Muscle layer of colon (tissue), 2 donors: Measurements from ENCODE around the gene C3orf18.

Source experiments
- H3K27ac ChIP-seq: one replicate; pipeline ENCODE4 v1.7.0; 2013; ENCODE audit warnings: low read depth, mild to moderate bottlenecking, low read length, moderate library complexity
- H3K27me3 ChIP-seq, 2 donors: one replicate each; pipeline ENCODE4 v1.7.0; 2013; ENCODE audit warnings: low read length in 2 of 2, mild to moderate bottlenecking in 2 of 2; ENCODE audit not compliant: insufficient read depth in 2 of 2, control insufficient read depth in 1 of 2
- H3K36me3 ChIP-seq: one replicate; pipeline ENCODE4 v1.7.0; 2013; ENCODE audit warnings: mild to moderate bottlenecking, low read length; ENCODE audit not compliant: insufficient read depth
- H3K4me1 ChIP-seq: one replicate; pipeline ENCODE4 v1.7.0; 2013; ENCODE audit warnings: mild to moderate bottlenecking, low read length; ENCODE audit not compliant: insufficient read depth
- H3K4me3 ChIP-seq, 2 donors: one replicate each; pipeline ENCODE4 v1.7.0; 2013; ENCODE audit warnings: low read length in 2 of 2, low read depth in 1 of 2, mild to moderate bottlenecking in 1 of 2, moderate library complexity in 1 of 2
- H3K9ac ChIP-seq: one replicate; pipeline ENCODE4 v1.7.0; 2013; ENCODE audit warnings: low read length
- H3K9me3 ChIP-seq: one replicate; pipeline ENCODE4 v1.7.0; 2013; ENCODE audit warnings: mild to moderate bottlenecking, low read length
- donor health status: abdominal sarcoma.
- donor health status: Adenocarcinoma of cecum.

C3orf18 gene

GRCh38 chr3:50510325-50510724 is 57.2 kb downstream of the C3orf18 start:
- Histone ChIP-seq H3K4me1 (peaks cover 2% of the 10 kb centered on the region), H3K9me3 (no peaks in the 10 kb centered on the region), H3K9ac (no peak overlapping the region), H3K36me3 (no peaks in the 10 kb centered on the region), H3K27ac (no peak overlapping the region), H3K4me3 (no peak overlapping the region), H3K27me3 (no peaks in the 10 kb centered on the region)

- Histone ChIP-seq H3K27ac (no peak overlapping the region), H3K9me3 (no peaks in the 10 kb centered on the region), H3K4me3 (no peak overlapping the region), H3K9ac (no peak overlapping the region), H3K36me3 (no peaks in the 10 kb centered on the region), H3K27me3 (no peaks in the 10 kb centered on the region), H3K4me1 (no peaks in the 10 kb centered on the region)
Measured at GRCh38 chr3:50509715-50510114, 57.8 kb downstream of the C3orf18 start.

- no peak overlapping the region for H3K9ac ChIP-seq
- no peaks in the 10 kb centered on the region for H3K36me3 ChIP-seq
- no peak overlapping the region for H3K27ac ChIP-seq
- no peaks in the 10 kb centered on the region for H3K27me3 ChIP-seq
- no peak overlapping the region for H3K4me3 ChIP-seq
- H3K9me3 ChIP-seq: no peaks in the 10 kb centered on the region
- H3K4me1 ChIP-seq: no peaks in the 10 kb centered on the region
Measured at GRCh38 chr3:50508821-50509220, 58.7 kb downstream of the C3orf18 start.
